ENCODE results near the gene COG8. TPM values are rescaled to one million over a fixed set of nuclear protein-coding genes. Genes with fewer than 3 reads are reported as not detected.

Gene COG8
- total and polyA plus RNA-seq, 9 of the 15 experiments (the other 6 are each of a cell fraction or from before 2014, with no cell fraction given): 3.7 to 42.6 (median 30.1) TPM

DNA sequence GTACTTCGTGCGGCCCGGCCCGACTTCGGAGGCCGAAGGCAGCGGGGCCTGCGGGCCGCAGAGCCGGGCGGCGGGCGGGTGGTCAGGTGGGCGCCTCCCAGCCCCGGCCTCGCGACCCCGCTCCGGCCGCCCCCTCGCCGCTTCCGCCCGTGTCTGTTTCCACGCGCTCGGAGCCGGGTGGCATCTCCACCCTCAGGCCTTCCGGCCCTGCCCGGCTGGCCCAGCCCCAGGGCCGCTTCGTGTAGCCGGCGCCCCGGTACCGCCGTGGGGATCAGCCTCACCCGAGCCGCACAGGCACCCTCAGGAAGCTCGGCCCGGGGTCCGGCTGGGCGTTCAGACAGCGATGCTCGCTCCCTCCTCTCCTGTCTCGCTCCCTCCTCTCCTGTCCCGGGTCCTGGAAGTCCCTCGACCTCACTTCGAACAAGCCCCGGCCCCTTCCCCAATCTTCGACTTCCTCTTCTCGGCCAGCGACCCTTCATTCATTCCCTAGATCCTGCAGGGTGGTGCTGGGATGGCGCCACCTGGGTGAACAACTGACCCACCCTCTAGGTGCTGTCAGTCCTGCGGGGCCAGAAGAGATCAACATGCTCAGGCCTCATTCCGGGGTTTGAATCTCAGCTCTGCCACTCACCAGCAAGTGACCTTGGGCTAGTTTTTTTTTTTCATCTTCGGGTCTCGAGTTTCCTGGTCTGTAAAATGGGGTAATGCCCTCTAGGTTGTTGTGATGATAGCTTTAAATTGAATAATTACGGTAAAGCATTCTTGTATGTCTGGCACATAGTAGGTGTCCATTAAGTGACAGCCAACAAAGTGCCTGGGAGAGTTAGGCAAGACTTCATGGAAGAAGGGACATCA, 27.6 kb downstream of the COG8 start (continued):
- TF ChIP-seq, protein P1, sequence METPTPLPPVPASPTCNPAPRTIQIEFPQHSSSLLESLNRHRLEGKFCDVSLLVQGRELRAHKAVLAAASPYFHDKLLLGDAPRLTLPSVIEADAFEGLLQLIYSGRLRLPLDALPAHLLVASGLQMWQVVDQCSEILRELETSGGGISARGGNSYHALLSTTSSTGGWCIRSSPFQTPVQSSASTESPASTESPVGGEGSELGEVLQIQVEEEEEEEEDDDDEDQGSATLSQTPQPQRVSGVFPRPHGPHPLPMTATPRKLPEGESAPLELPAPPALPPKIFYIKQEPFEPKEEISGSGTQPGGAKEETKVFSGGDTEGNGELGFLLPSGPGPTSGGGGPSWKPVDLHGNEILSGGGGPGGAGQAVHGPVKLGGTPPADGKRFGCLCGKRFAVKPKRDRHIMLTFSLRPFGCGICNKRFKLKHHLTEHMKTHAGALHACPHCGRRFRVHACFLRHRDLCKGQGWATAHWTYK (CRISPR knock-in tag; IDR thresholded peaks at IDR 0.05): 0 out of 2 replicates have a peak, but pooled peaks have one; percentile 61
- TF ChIP-seq TCF7L2 (IDR thresholded peaks at IDR 0.05; ENCODE audit: low read depth, low read length): no peak
- no peak for TF ChIP-seq PHTF2 (CRISPR knock-in tag; IDR thresholded peaks at IDR 0.05)
- no peak for TF ChIP-seq HOXB6 (CRISPR knock-in tag; IDR thresholded peaks at IDR 0.05; ENCODE audit: borderline replicate concordance)
- no peak for TF ChIP-seq CBX1 (IDR thresholded peaks at IDR 0.05; ENCODE audit: low read depth)
- peak; percentile 59 for TF ChIP-seq FIP1L1 (IDR thresholded peaks at IDR 0.05; ENCODE audit: low read depth, low read length, poor library complexity, severe bottlenecking)
- TF ChIP-seq, protein P2, sequence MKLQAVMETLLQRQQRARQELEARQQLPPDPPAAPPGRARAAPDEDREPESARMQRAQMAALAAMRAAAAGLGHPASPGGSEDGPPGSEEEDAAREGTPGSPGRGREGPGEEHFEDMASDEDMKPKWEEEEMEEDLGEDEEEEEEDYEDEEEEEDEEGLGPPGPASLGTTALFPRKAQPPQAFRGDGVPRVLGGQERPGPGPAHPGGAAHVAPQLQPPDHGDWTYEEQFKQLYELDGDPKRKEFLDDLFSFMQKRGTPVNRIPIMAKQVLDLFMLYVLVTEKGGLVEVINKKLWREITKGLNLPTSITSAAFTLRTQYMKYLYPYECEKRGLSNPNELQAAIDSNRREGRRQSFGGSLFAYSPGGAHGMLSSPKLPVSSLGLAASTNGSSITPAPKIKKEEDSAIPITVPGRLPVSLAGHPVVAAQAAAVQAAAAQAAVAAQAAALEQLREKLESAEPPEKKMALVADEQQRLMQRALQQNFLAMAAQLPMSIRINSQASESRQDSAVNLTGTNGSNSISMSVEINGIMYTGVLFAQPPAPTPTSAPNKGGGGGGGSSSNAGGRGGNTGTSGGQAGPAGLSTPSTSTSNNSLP (IDR thresholded peaks at IDR 0.05; ENCODE audit: borderline replicate concordance, low read depth, low read length): no peak
- no peak for TF ChIP-seq MAFG (tag; conservative IDR thresholded peaks at IDR 0.05)
- TF ChIP-seq U2AF1 (optimal IDR thresholded peaks at IDR 0.05; ENCODE audit: low read depth, low read length): no peak
- TF ChIP-seq KLF13 (tag; IDR thresholded peaks at IDR 0.05; ENCODE audit: borderline replicate concordance, low read depth): no peak
- no peak for TF ChIP-seq ZNF589 (CRISPR knock-in tag; IDR thresholded peaks at IDR 0.05; ENCODE audit: low read depth)
- TF ChIP-seq NBN (IDR thresholded peaks at IDR 0.05; ENCODE audit: low read depth): no peak
- TF ChIP-seq, protein P3, sequence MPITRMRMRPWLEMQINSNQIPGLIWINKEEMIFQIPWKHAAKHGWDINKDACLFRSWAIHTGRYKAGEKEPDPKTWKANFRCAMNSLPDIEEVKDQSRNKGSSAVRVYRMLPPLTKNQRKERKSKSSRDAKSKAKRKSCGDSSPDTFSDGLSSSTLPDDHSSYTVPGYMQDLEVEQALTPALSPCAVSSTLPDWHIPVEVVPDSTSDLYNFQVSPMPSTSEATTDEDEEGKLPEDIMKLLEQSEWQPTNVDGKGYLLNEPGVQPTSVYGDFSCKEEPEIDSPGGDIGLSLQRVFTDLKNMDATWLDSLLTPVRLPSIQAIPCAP (CRISPR knock-in tag; IDR thresholded peaks at IDR 0.05; ENCODE audit: borderline replicate concordance): no peak
- TF ChIP-seq, protein P4, sequence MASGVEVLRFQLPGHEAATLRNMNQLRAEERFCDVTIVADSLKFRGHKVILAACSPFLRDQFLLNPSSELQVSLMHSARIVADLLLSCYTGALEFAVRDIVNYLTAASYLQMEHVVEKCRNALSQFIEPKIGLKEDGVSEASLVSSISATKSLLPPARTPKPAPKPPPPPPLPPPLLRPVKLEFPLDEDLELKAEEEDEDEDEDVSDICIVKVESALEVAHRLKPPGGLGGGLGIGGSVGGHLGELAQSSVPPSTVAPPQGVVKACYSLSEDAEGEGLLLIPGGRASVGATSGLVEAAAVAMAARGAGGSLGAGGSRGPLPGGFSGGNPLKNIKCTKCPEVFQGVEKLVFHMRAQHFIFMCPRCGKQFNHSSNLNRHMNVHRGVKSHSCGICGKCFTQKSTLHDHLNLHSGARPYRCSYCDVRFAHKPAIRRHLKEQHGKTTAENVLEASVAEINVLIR (CRISPR knock-in tag; IDR thresholded peaks at IDR 0.05): no peak
- TF ChIP-seq BDP1 (IDR thresholded peaks at IDR 0.05; ENCODE audit: insufficient read depth, insufficient read length): no peak
- TF ChIP-seq, protein P5, sequence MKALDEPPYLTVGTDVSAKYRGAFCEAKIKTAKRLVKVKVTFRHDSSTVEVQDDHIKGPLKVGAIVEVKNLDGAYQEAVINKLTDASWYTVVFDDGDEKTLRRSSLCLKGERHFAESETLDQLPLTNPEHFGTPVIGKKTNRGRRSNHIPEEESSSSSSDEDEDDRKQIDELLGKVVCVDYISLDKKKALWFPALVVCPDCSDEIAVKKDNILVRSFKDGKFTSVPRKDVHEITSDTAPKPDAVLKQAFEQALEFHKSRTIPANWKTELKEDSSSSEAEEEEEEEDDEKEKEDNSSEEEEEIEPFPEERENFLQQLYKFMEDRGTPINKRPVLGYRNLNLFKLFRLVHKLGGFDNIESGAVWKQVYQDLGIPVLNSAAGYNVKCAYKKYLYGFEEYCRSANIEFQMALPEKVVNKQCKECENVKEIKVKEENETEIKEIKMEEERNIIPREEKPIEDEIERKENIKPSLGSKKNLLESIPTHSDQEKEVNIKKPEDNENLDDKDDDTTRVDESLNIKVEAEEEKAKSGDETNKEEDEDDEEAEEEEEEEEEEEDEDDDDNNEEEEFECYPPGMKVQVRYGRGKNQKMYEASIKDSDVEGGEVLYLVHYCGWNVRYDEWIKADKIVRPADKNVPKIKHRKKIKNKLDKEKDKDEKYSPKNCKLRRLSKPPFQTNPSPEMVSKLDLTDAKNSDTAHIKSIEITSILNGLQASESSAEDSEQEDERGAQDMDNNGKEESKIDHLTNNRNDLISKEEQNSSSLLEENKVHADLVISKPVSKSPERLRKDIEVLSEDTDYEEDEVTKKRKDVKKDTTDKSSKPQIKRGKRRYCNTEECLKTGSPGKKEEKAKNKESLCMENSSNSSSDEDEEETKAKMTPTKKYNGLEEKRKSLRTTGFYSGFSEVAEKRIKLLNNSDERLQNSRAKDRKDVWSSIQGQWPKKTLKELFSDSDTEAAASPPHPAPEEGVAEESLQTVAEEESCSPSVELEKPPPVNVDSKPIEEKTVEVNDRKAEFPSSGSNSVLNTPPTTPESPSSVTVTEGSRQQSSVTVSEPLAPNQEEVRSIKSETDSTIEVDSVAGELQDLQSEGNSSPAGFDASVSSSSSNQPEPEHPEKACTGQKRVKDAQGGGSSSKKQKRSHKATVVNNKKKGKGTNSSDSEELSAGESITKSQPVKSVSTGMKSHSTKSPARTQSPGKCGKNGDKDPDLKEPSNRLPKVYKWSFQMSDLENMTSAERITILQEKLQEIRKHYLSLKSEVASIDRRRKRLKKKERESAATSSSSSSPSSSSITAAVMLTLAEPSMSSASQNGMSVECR (CRISPR knock-in tag; IDR thresholded peaks at IDR 0.05): peak; percentile 76
- TF ChIP-seq ZNF41 (CRISPR knock-in tag; conservative IDR thresholded peaks at IDR 0.05): no peak

Measured in K562 (cell line).